Measurements from ENCODE around the gene RAB5B. TPM values are rescaled to one million over a fixed set of nuclear protein-coding genes. Genes with fewer than 3 reads are reported as not detected.

Gene RAB5B
- total RNA-seq, 1 donor from 2014 or later, result 58.9 TPM

DNA sequence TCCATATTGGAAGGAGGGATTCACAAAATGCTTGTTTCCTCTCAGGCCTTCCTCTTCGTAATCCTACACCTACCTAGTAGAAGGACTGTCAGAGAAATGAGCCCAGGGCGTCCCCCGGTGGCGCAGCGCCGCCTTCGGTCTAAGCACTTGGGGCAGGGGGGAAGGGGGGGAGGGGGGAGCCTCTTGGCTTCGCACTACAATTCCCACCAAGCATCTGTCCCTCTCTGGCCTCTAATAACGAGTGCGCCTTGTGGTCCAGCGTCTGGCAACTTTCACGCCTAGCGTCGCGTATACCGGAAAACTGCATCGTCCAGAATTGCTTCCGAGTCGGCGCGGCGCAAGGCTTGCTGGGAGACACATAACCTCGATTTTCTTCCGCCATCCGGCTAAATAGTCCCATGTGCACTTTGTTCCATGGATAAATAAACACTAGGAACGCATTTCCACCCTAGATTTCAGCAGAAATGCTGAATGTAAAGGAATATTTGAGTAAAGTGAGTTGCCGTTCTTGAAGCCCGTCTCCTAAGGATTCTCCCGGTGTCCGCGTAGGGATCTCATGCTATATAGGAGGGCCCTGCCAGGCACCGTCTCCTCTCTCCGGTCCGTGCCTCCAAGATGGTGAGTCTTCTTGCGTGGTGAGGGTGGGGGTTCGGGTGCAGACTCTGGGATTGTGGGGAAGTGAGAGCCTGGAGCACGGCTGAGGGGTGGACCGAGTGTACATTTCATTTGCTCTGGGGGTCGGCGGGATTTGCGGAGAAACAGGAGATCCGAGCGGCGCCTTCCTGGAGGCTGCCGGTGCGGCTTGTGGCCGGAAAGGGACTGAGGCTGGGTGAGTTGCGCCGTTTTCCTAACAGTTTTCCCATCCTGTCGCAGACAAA lies 67.9 kb downstream of the RAB5B start, which contains the start of gene RPS26:
RPS26 (plus strand) TSS at position 367 of the 878 bp plus-strand sequence; CDS start at position 616, 249 bp downstream.
- intact Hi-C loops (cut with micrococcal nuclease), result loop anchor here (1.0 to 10.0 kb wide), 9 partner anchors 34 to 303 kb away; partner anchors contain the start of genes PA2G4, RPL41, SARNP and SMARCC2

DNA sequence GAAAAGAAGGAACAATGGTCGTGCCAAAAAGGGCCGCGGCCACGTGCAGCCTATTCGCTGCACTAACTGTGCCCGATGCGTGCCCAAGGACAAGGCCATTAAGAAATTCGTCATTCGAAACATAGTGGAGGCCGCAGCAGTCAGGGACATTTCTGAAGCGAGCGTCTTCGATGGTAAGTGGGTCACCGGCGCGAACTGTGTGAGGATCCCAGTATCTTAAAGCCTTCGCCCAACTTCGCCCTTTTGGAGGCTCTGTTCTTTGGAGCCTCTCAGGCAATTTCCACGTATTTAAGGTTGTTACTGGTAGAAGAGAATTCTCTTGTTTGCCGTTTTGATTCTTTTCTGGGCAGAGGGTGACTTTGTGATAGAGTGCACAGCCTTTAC lies 68.5 kb downstream of the RAB5B start:
- intact Hi-C loops (cut with micrococcal nuclease), result loop anchor here (10.0 kb wide), 1 partner anchor 142 kb away; the partner anchor contains the start of gene SMARCC2

- intact Hi-C loops (cut with micrococcal nuclease), result loop anchor here (10.0 kb wide), 1 partner anchor 142 kb away; the partner anchor contains the start of gene SMARCC2
Observed at GRCh38 chr12:56042843-56043242, 69.0 kb downstream of the RAB5B start.

Other genes with a start within 250 kb of the RAB5B start
- 184 and 188 TPM in 2 replicates for gene CD63, start 245.1 kb upstream of the RAB5B start, total RNA-seq
- 18.2 and 21.1 TPM in 2 replicates for gene GDF11, start 231.0 kb upstream of the RAB5B start, total RNA-seq
- gene SARNP, start 156.4 kb upstream of the RAB5B start, total RNA-seq, result 76.1 and 84.4 TPM in 2 replicates
- 68.2 and 71.0 TPM in 2 replicates for gene ORMDL2, start 156.0 kb upstream of the RAB5B start, total RNA-seq
- 32.7 and 34.9 TPM in 2 replicates for gene DNAJC14, start 144.5 kb upstream of the RAB5B start, total RNA-seq
- gene MMP19, start 131.1 kb upstream of the RAB5B start, total RNA-seq, result 0.05 TPM in 1 of 2 replicates, not detected in the other
- gene PYM1, start 46.2 kb upstream of the RAB5B start, total RNA-seq, result 56.4 and 59.9 TPM in 2 replicates
- gene DGKA, start 42.9 kb upstream of the RAB5B start, total RNA-seq, result 532 and 550 TPM in 2 replicates
- 0.20 and 0.25 TPM in 2 replicates for gene PMEL, start 8.0 kb upstream of the RAB5B start, total RNA-seq
- gene CDK2, start 7.2 kb upstream of the RAB5B start, total RNA-seq, result 90.3 and 98.3 TPM in 2 replicates
- gene SUOX, start 23.2 kb downstream of the RAB5B start, total RNA-seq, result 9.6 and 10.3 TPM in 2 replicates
- gene IKZF4, start 47.0 kb downstream of the RAB5B start, total RNA-seq, result 21.8 and 23.3 TPM in 2 replicates
- gene RPS26, start 67.8 kb downstream of the RAB5B start, total RNA-seq, result 30.9 and 32.4 TPM in 2 replicates
- gene ERBB3, start 106.1 kb downstream of the RAB5B start, total RNA-seq, result 0.84 and 1.3 TPM in 2 replicates
- 273 and 291 TPM in 2 replicates for gene PA2G4, start 130.5 kb downstream of the RAB5B start, total RNA-seq
- 3,715 and 3,764 TPM in 2 replicates for gene RPL41, start 142.6 kb downstream of the RAB5B start, total RNA-seq
- 9.3 and 9.5 TPM in 2 replicates for gene ZC3H10, start 144.2 kb downstream of the RAB5B start, total RNA-seq
- gene ESYT1, start 154.2 kb downstream of the RAB5B start, total RNA-seq, result 362 TPM in 2 replicates
- gene MYL6B, start 178.5 kb downstream of the RAB5B start, total RNA-seq, result 69.9 and 70.7 TPM in 2 replicates
- 1,606 and 1,617 TPM in 2 replicates for gene MYL6, start 184.3 kb downstream of the RAB5B start, total RNA-seq
- gene SMARCC2, start 215.4 kb downstream of the RAB5B start, total RNA-seq, result 136 and 141 TPM in 2 replicates
- gene RNF41, start 247.8 kb downstream of the RAB5B start, total RNA-seq, result 31.7 and 32.7 TPM in 2 replicates